Stimulated activated CD8-positive, alpha-beta memory T cell treated with anti-CD3 and anti-CD28 coated beads, Interleukin-15, amount 100 ng/mL, for 48 hours (primary cell): ENCODE data around the gene PHKB.
"Not testable (repeated sequence)": the region's sequence is repeated elsewhere in the genome, so short reads cannot be mapped to it uniquely, and the experiment has no call there.

Experiments
- DNase-seq, 2 donors: peaks; one replicate each; pipeline ENCODE4 v3.0.0-alpha.2; 2020; ENCODE audit warnings: low read depth in 2 of 2

The PHKB gene

GRCh38 chr16:47681571-47681970, 220.4 kb downstream of the PHKB start:
- not testable (repeated sequence) for DNase-seq

GRCh38 chr16:47687694-47688093, 226.6 kb downstream of the PHKB start:
- no peak for DNase-seq

GRCh38 chr16:47693226-47693625, 232.1 kb downstream of the PHKB start:
- DNase-seq, result no peak

GRCh38 chr16:47694543-47694942, 233.4 kb downstream of the PHKB start:
- DNase-seq, result no peak

- DNase-seq, result no peak
Observed at GRCh38 chr16:47695756-47696155, 234.6 kb downstream of the PHKB start.

- no peak for DNase-seq
Observed at GRCh38 chr16:47697826-47698225, 236.7 kb downstream of the PHKB start.

GRCh38 chr16:47699106-47699505, 238.0 kb downstream of the PHKB start:
- DNase-seq, result no peak

- no peak for DNase-seq
Observed at GRCh38 chr16:47700857-47701587, 239.9 kb downstream of the PHKB start.

- no peak for DNase-seq
Observed at GRCh38 chr16:47705266-47705665, 244.1 kb downstream of the PHKB start.

- no peak for DNase-seq
Observed at GRCh38 chr16:47711809-47712208, 250.7 kb downstream of the PHKB start.

GRCh38 chr16:47712276-47713224, 251.4 kb downstream of the PHKB start:
- DNase-seq, result no peak

- DNase-seq, result peak in 1 of 2 donors; percentile 34
Observed at GRCh38 chr16:47713225-47713595, 252.1 kb downstream of the PHKB start.

- DNase-seq, result no peak
Observed at GRCh38 chr16:47715442-47716083, 254.4 kb downstream of the PHKB start.

- no peak for DNase-seq
Observed at GRCh38 chr16:47716571-47716970, 255.4 kb downstream of the PHKB start.

GRCh38 chr16:47719713-47720112, 258.6 kb downstream of the PHKB start:
- no peak for DNase-seq

GRCh38 chr16:47721006-47721637, 260.0 kb downstream of the PHKB start:
- DNase-seq, result no peak

- no peak for DNase-seq
Observed at GRCh38 chr16:47722046-47722445, 260.9 kb downstream of the PHKB start.

GRCh38 chr16:47724115-47724785, 263.1 kb downstream of the PHKB start:
- no peak for DNase-seq

GRCh38 chr16:47725188-47725695, 264.1 kb downstream of the PHKB start:
- DNase-seq, result no peak

- DNase-seq, result no peak
Observed at GRCh38 chr16:47726031-47726675, 265.0 kb downstream of the PHKB start.

GRCh38 chr16:47727131-47727530, 266.0 kb downstream of the PHKB start:
- DNase-seq, result no peak
